Nephron (organoid): ENCODE data around the gene TMEM178A.

Experiments
- H3K27ac Mint-ChIP-seq, 3 experiments: 2 replicates each; pipeline ENCODE4 v1.8.0; 2020; ENCODE audit warnings: mixed read lengths in 3 of 3, mild to moderate bottlenecking in 2 of 3, moderate library complexity in 1 of 3
- H3K27me3 Mint-ChIP-seq: 2 replicates; pipeline ENCODE4 v1.8.0; 2021; ENCODE audit warnings: low read depth, mild to moderate bottlenecking, moderate library complexity, mixed read lengths
- H3K36me3 Mint-ChIP-seq: 2 replicates; pipeline ENCODE4 v1.8.0; 2020; ENCODE audit warnings: low read depth, mixed read lengths
- H3K4me1 Mint-ChIP-seq: 2 replicates; pipeline ENCODE4 v1.8.0; 2020; ENCODE audit warnings: mixed read lengths
- H3K4me3 Mint-ChIP-seq, 3 experiments: 2 replicates each; pipeline ENCODE4 v1.8.0; 2020; ENCODE audit warnings: mild to moderate bottlenecking in 3 of 3, mixed read lengths in 3 of 3, moderate library complexity in 2 of 3
- H3K9me3 Mint-ChIP-seq: 2 replicates; pipeline ENCODE4 v1.8.0; 2020; ENCODE audit warnings: mixed read lengths
- CTCF ChIP-seq, 3 experiments: fragments of 200-600 bp; sonication (generic); IDR thresholded peaks; one replicate each; pipeline ENCODE4 v1.5.0; 2021; ENCODE audit warnings: antibody characterized with exemption in 3 of 3; ENCODE audit not compliant: unreplicated experiment in 3 of 3

TMEM178A gene

GRCh38 chr2:39741871-39742270 lies 76.2 kb downstream of the TMEM178A start:
- H3K36me3 Mint-ChIP-seq: peaks cover 46% of the 10 kb centered on the region
- H3K27me3 Mint-ChIP-seq: no peaks in the 10 kb centered on the region
- no peak overlapping the region for H3K4me3 Mint-ChIP-seq
- no peak overlapping the region for H3K27ac Mint-ChIP-seq
- H3K9me3 Mint-ChIP-seq: no peaks in the 10 kb centered on the region
- TF ChIP-seq CTCF (IDR thresholded peaks at IDR 0.05; ENCODE audit: unreplicated experiment in 3 of 3): no peak
- peaks cover 21% of the 10 kb centered on the region for H3K4me1 Mint-ChIP-seq

GRCh38 chr2:39743269-39743776 lies 77.6 kb downstream of the TMEM178A start:
- TF ChIP-seq CTCF (IDR thresholded peaks at IDR 0.05; ENCODE audit: unreplicated experiment in 3 of 3): no peak
- H3K4me1 Mint-ChIP-seq: peaks cover 10% of the 10 kb centered on the region
- peaks cover 43% of the 10 kb centered on the region for H3K36me3 Mint-ChIP-seq
- no peak overlapping the region for H3K27ac Mint-ChIP-seq
- H3K9me3 Mint-ChIP-seq: no peaks in the 10 kb centered on the region
- H3K27me3 Mint-ChIP-seq: no peaks in the 10 kb centered on the region
- no peak overlapping the region for H3K4me3 Mint-ChIP-seq

GRCh38 chr2:39755466-39755865 lies 89.7 kb downstream of the TMEM178A start:
- Mint-ChIP-seq H3K4me1 (no peaks in the 10 kb centered on the region), H3K27me3 (no peaks in the 10 kb centered on the region), H3K4me3 (no peak overlapping the region), H3K27ac (no peak overlapping the region), H3K9me3 (no peaks in the 10 kb centered on the region), H3K36me3 (peaks cover 63% of the 10 kb centered on the region)
- TF ChIP-seq CTCF (IDR thresholded peaks at IDR 0.05; ENCODE audit: unreplicated experiment in 3 of 3): no peak

GRCh38 chr2:39757156-39757555 lies 91.4 kb downstream of the TMEM178A start:
- H3K27ac Mint-ChIP-seq: no peak overlapping the region
- peaks cover 66% of the 10 kb centered on the region for H3K36me3 Mint-ChIP-seq
- TF ChIP-seq CTCF (IDR thresholded peaks at IDR 0.05; ENCODE audit: unreplicated experiment in 3 of 3): no peak
- no peak overlapping the region for H3K4me3 Mint-ChIP-seq
- H3K4me1 Mint-ChIP-seq: no peaks in the 10 kb centered on the region
- no peaks in the 10 kb centered on the region for H3K27me3 Mint-ChIP-seq
- H3K9me3 Mint-ChIP-seq: no peaks in the 10 kb centered on the region

- Mint-ChIP-seq H3K4me1 (no peaks in the 10 kb centered on the region), H3K9me3 (no peaks in the 10 kb centered on the region)
- no peak for TF ChIP-seq CTCF (IDR thresholded peaks at IDR 0.05; ENCODE audit: unreplicated experiment in 3 of 3)
These were observed 96.7 kb downstream of the TMEM178A start for GRCh38 chr2:39762448-39762847.

More at GRCh38 chr2:39762448-39762847, 96.7 kb downstream of the TMEM178A start:
- H3K27ac Mint-ChIP-seq: no peak overlapping the region
- H3K4me3 Mint-ChIP-seq: no peak overlapping the region
- H3K36me3 Mint-ChIP-seq: peaks cover 59% of the 10 kb centered on the region
- no peaks in the 10 kb centered on the region for H3K27me3 Mint-ChIP-seq
